ENCODE data around the gene ATG13.

ATG13 gene

GRCh38 chr11:46607516-46607915 is 9.8 kb upstream of the ATG13 start:
- no peak for DNase-seq (ENCODE audit: low read depth)

- DNase-seq (ENCODE audit: low read depth) = no peak
Measured at GRCh38 chr11:46609386-46609785, 8.0 kb upstream of the ATG13 start.

- DNase-seq (ENCODE audit: low read depth) = no peak
Measured at GRCh38 chr11:46611526-46612304, 5.6 kb upstream of the ATG13 start.

GRCh38 chr11:46612326-46612725 is 5.0 kb upstream of the ATG13 start:
- no peak for DNase-seq (ENCODE audit: low read depth)

GRCh38 chr11:46615756-46616155 is 1.6 kb upstream of the ATG13 start:
- no peak for DNase-seq (ENCODE audit: low read depth)

GRCh38 chr11:46616551-46617133 is 711 bp upstream of the ATG13 start:
- no peak for DNase-seq (ENCODE audit: low read depth)

- DNase-seq (ENCODE audit: low read depth) = no peak
Measured at GRCh38 chr11:46617972-46618314, 590 bp downstream of the ATG13 start.

- DNase-seq (ENCODE audit: low read depth) = no peak
Measured at GRCh38 chr11:46618837-46619236, 1.5 kb downstream of the ATG13 start.

GRCh38 chr11:46625406-46625805 is 8.1 kb downstream of the ATG13 start:
- DNase-seq (ENCODE audit: low read depth) = no peak

GRCh38 chr11:46628961-46629360 is 11.6 kb downstream of the ATG13 start:
- no peak for DNase-seq (ENCODE audit: low read depth)

- DNase-seq (ENCODE audit: low read depth) = no peak
Measured at GRCh38 chr11:46630237-46630636, 12.9 kb downstream of the ATG13 start.

GRCh38 chr11:46631676-46632075 is 14.3 kb downstream of the ATG13 start:
- no peak for DNase-seq (ENCODE audit: low read depth)

GRCh38 chr11:46632502-46632901 is 15.1 kb downstream of the ATG13 start:
- DNase-seq (ENCODE audit: low read depth) = no peak

GRCh38 chr11:46633291-46634217 is 16.2 kb downstream of the ATG13 start:
- DNase-seq (ENCODE audit: low read depth) = no peak

GRCh38 chr11:46635557-46636139 is 18.3 kb downstream of the ATG13 start:
- no peak for DNase-seq (ENCODE audit: low read depth)

GRCh38 chr11:46637546-46637945 is 20.2 kb downstream of the ATG13 start:
- no peak for DNase-seq (ENCODE audit: low read depth)

- no peak for DNase-seq (ENCODE audit: low read depth)
Measured at GRCh38 chr11:46639197-46639839, 22.0 kb downstream of the ATG13 start.

GRCh38 chr11:46640036-46640788 is 22.9 kb downstream of the ATG13 start:
- no peak for DNase-seq (ENCODE audit: low read depth)

GRCh38 chr11:46641639-46642038 is 24.3 kb downstream of the ATG13 start:
- DNase-seq (ENCODE audit: low read depth) = no peak

GRCh38 chr11:46642627-46643335 is 25.4 kb downstream of the ATG13 start:
- no peak for DNase-seq (ENCODE audit: low read depth)

- DNase-seq (ENCODE audit: low read depth) = no peak
Measured at GRCh38 chr11:46643531-46643930, 26.2 kb downstream of the ATG13 start.
